Tibial artery (tissue), 4 donors: Measurements from ENCODE around the gene TRIM4.
"Not testable (repeated sequence)": the region's sequence is repeated elsewhere in the genome, so short reads cannot be mapped to it uniquely, and the experiment has no call there.

Experiments used
- DNase-seq, 2 donors: peaks; one replicate each; pipeline ENCODE4 v3.0.0-alpha.2; 2019
- H3K27ac ChIP-seq, 2 donors: fragments of 200-600 bp; sonication (generic) in 1 of 2; 1 replicate in 1 of 2; 2 replicates in 1 of 2; pipeline ENCODE4 v1.5.1; 2018 to 2019; ENCODE audit warnings: mild to moderate bottlenecking in 1 of 2
- H3K27me3 ChIP-seq, 2 donors: fragments of 200-600 bp; sonication (generic) in 1 of 2; one replicate each; pipeline versions ENCODE4 v1.5.1 to v1.6.0; 2016 to 2019
- H3K36me3 ChIP-seq, 3 donors: fragments of 200-600 bp; sonication (generic) in 2 of 3; one replicate each; pipeline ENCODE4 v1.5.1; 2016 to 2019; ENCODE audit warnings: mild to moderate bottlenecking in 2 of 3
- H3K4me1 ChIP-seq, 4 donors: fragments of 200-600 bp; sonication (generic) in 2 of 4; 1 replicate in 3 of 4; 2 replicates in 1 of 4; pipeline ENCODE4 v1.5.1; 2016 to 2019
- H3K4me3 ChIP-seq, 2 donors: fragments of 200-600 bp; sonication (generic) in 1 of 2; 1 replicate in 1 of 2; 2 replicates in 1 of 2; pipeline ENCODE4 v1.5.1; 2018 to 2019; ENCODE audit warnings: mild to moderate bottlenecking in 2 of 2
- H3K9me3 ChIP-seq, 3 donors: fragments of 200-600 bp; sonication (generic) in 1 of 3; one replicate each; pipeline ENCODE4 v1.5.1; 2016 to 2019
- CTCF ChIP-seq, 2 experiments: fragments of 200-600 bp in 1 of 2; fragments of 450-650 bp in 1 of 2; IDR thresholded peaks; one replicate each; pipeline ENCODE4 v1.5.1; 2017 to 2019; ENCODE audit warnings: antibody characterized with exemption in 2 of 2, mild to moderate bottlenecking in 1 of 2, moderate library complexity in 1 of 2
- intact Hi-C: fragments of 100-400 bp; cut with DNase I; formaldehyde crosslinking; loops from one replicate; pipeline ENCODE4 v1.15.0; 2023; ENCODE audit warnings: low total_unique reads

Gene TRIM4

GRCh38 chr7:99918959-99919813, at the start of gene TRIM4:
Gene TRIM4 (minus strand): TSS chr7:99919530. CDS start chr7:99919401, 129 bp downstream.
- H3K4me3 ChIP-seq, result peak within 1 kb of the TSS; percentile 74 to 78
- peak in 1 of 2 experiments; percentile 19 for TF ChIP-seq CTCF (IDR thresholded peaks at IDR 0.05)
- intact Hi-C loops, result loop anchor here (10.0 kb wide), 2 partner anchors 76 to 226 kb away; partner anchors contain the start of gene LAMTOR4
- peak within 1 kb of the TSS; percentile 88 to 91 for H3K27ac ChIP-seq
- peaks cover 0 to 15% (median 7%) of the 10 kb centered on the region in 3 donors for H3K36me3 ChIP-seq
- H3K4me1 ChIP-seq, result peaks cover 0 to 47% (median 35%) of the 10 kb centered on the region in 4 donors
- DNase-seq, result peak; percentile 90 to 96
- H3K9me3 ChIP-seq, result no peaks in the 10 kb centered on the region
- no peaks in the 10 kb centered on the region for H3K27me3 ChIP-seq

GRCh38 chr7:99958564-99959227, 39.4 kb upstream of the TRIM4 start:
- H3K4me1 ChIP-seq, result no peaks in the 10 kb centered on the region
- TF ChIP-seq CTCF (IDR thresholded peaks at IDR 0.05), result no peak
- intact Hi-C loops, result no loop called here
- DNase-seq, result no peak
- H3K27me3 ChIP-seq, result peaks cover 0 to 29% of the 10 kb centered on the region in 2 donors
- H3K27ac ChIP-seq, result no peak overlapping the region
- H3K4me3 ChIP-seq, result no peak overlapping the region
- H3K36me3 ChIP-seq, result no peaks in the 10 kb centered on the region
- H3K9me3 ChIP-seq, result no peaks in the 10 kb centered on the region

GRCh38 chr7:99955247-99955646, 35.9 kb upstream of the TRIM4 start:
- DNase-seq, result no peak
- TF ChIP-seq CTCF (IDR thresholded peaks at IDR 0.05), result no peak

GRCh38 chr7:99954643-99955042, 35.3 kb upstream of the TRIM4 start:
- DNase-seq, H3K4me1 ChIP-seq, H3K27me3 ChIP-seq, H3K27ac ChIP-seq, H3K4me3 ChIP-seq, H3K9me3 ChIP-seq, intact Hi-C loops, H3K36me3 ChIP-seq: not testable (repeated sequence)

More at GRCh38 chr7:99955247-99955646, 35.9 kb upstream of the TRIM4 start:
- no peak overlapping the region for H3K4me3 ChIP-seq
- H3K27me3 ChIP-seq, result peaks cover 0 to 4% of the 10 kb centered on the region in 2 donors
- no peaks in the 10 kb centered on the region for H3K4me1 ChIP-seq
- no peak overlapping the region for H3K27ac ChIP-seq
- intact Hi-C loops, result no loop called here
- H3K36me3 ChIP-seq, result no peaks in the 10 kb centered on the region
- H3K9me3 ChIP-seq, result no peaks in the 10 kb centered on the region

- Histone ChIP-seq H3K4me1 (no peaks in the 10 kb centered on the region), H3K4me3 (no peak overlapping the region), H3K9me3 (no peaks in the 10 kb centered on the region), H3K36me3 (no peaks in the 10 kb centered on the region), H3K27ac (no peak overlapping the region), H3K27me3 (no peaks in the 10 kb centered on the region)
- peak in 1 of 2 donors; percentile 68 for DNase-seq
- intact Hi-C loops, result no loop called here
- no peak for TF ChIP-seq CTCF (IDR thresholded peaks at IDR 0.05)
Observed at GRCh38 chr7:99953649-99954048, 34.3 kb upstream of the TRIM4 start.

- H3K27me3 ChIP-seq, H3K36me3 ChIP-seq, H3K27ac ChIP-seq, H3K4me3 ChIP-seq, H3K4me1 ChIP-seq, intact Hi-C loops, DNase-seq, H3K9me3 ChIP-seq: not testable (repeated sequence)
Observed at GRCh38 chr7:99952649-99953048, 33.3 kb upstream of the TRIM4 start.

GRCh38 chr7:99950819-99951218, 31.5 kb upstream of the TRIM4 start:
- H3K27me3 ChIP-seq, H3K36me3 ChIP-seq, intact Hi-C loops, H3K4me3 ChIP-seq, H3K27ac ChIP-seq, H3K9me3 ChIP-seq, DNase-seq, H3K4me1 ChIP-seq: not testable (repeated sequence)
